ENCODE data around the gene SFXN4.

- TF ChIP-seq EP300 (IDR thresholded peaks at IDR 0.05; ENCODE audit: borderline replicate concordance) (no peak), RAD21 (IDR thresholded peaks at IDR 0.05; ENCODE audit: low read depth) (no peak), REST (IDR thresholded peaks at IDR 0.05; ENCODE audit: low read depth) (no peak), EGR1 (IDR thresholded peaks at IDR 0.05) (no peak), ZBTB7A (IDR thresholded peaks at IDR 0.05; ENCODE audit: low read depth) (no peak), FOXM1 (IDR thresholded peaks at IDR 0.05; ENCODE audit: borderline replicate concordance, low read depth) (no peak), NFIC (IDR thresholded peaks at IDR 0.05) (no peak), CEBPB (IDR thresholded peaks at IDR 0.05) (no peak), TEAD4 (IDR thresholded peaks at IDR 0.05) (no peak), TAF1 (IDR thresholded peaks at IDR 0.05; ENCODE audit: low read depth) (no peak), CREB1 (IDR thresholded peaks at IDR 0.05; ENCODE audit: low read depth) (no peak)
These were observed 26.4 kb upstream of the SFXN4 start for GRCh38 chr10:119191881-119192280.
